Pancreas (tissue), 10 donors: Measurements from ENCODE around the gene RXYLT1. TPM values are rescaled to one million over a fixed set of nuclear protein-coding genes. Genes with fewer than 3 reads are reported as not detected.

Experiments
- ATAC-seq, 4 donors: fragments of 200-7000 bp; cut with Tn5 transposase; one replicate each; pipeline versions ENCODE4 v1.8.0 to v1.9.1; 2020; ENCODE audit warnings: mild to moderate bottlenecking in 4 of 4, moderate library complexity in 4 of 4
- DNase-seq, 6 donors: peaks; one replicate each; pipeline ENCODE4 v3.0.0-alpha.2; 2020
- FAIRE-seq: peaks from 2 replicates; lab custom pipeline; 2012; peaks lifted over from hg19 to GRCh38; lab: Jason Lieb, UNC
- H3K27ac ChIP-seq, 4 donors: fragments of 200-600 bp; sonication (generic); 1 replicate in 3 of 4; 2 replicates in 1 of 4; pipeline versions ENCODE4 v1.5.0 to v1.8.0; 2020
- H3K27me3 ChIP-seq, 4 donors: fragments of 200-600 bp; one replicate each; pipeline ENCODE4 v1.8.0; 2021
- H3K36me3 ChIP-seq, 3 donors: fragments of 200-600 bp; sonication (generic) in 1 of 3; one replicate each; pipeline versions ENCODE4 v1.5.0 to v1.8.0; 2020 to 2021
- H3K4me1 ChIP-seq, 3 donors: fragments of 200-600 bp; one replicate each; pipeline ENCODE4 v1.8.0; 2021
- H3K4me3 ChIP-seq, 4 donors: fragments of 200-600 bp; sonication (generic) in 2 of 4; one replicate each; pipeline versions ENCODE4 v1.5.0 to v1.8.0; 2020 to 2021
- H3K9me3 ChIP-seq, 4 donors: fragments of 200-600 bp; one replicate each; pipeline ENCODE4 v1.8.0; 2021
- CTCF ChIP-seq, 4 donors: fragments of 200-600 bp; sonication (generic) in 3 of 4; IDR thresholded peaks; one replicate each; pipeline versions ENCODE4 v1.5.0 to v1.8.0; 2021; ENCODE audit warnings: antibody characterized with exemption in 4 of 4
- WGBS, 2 donors: extraction: QIAGEN DNeasy Blood & Tissue Kit; methylation state at CpG; one replicate each; pipeline ENCODE4 v1.1.7; 2013; 5-methylcytosine and 5-hydroxymethylcytosine counted together
- intact Hi-C, 3 donors: fragments of 100-400 bp; cut with DNase I; formaldehyde crosslinking; loops; one replicate each; pipeline versions ENCODE4 v1.11.1 to v1.14.2; 2022
- polyA plus RNA-seq, 2 donors: library from polyadenylated mRNA; stranded (reverse); fragments of 200-250 nt; gene quantifications; one replicate each; pipeline ENCODE4 v1.2.3, GENCODE V29; 2013
- total RNA-seq, 6 donors: library from RNA; stranded (reverse); fragmentation: NEBNext Ultra II Directional in 4 of 6; extraction: Animal tissue kit (Norgen Biotek cat#: 25700) in 4 of 6; gene quantifications; one replicate each; pipeline versions ENCODE4 v1.2.1 to v1.2.4, GENCODE V29; 2021 to 2023
- donor health status: healthy with polysubstance abuse.
- donor health status: DM: no; HTN: no; CAD: no; lungs with moderate emphysema.
- donor health status: DM: no; HTN: no; CAD: no.
- donor health status: control.
- donor health status: control.
- donor health status: Bipolar disorder and iron deficiency.
- donor health status: DM: yes; HTN: yes; CAD: no.
- donor health status: DM: no; HTN: no; CAD: no.
- donor health status: DM: no; HTN: no; CAD: no.
- donor health status: DM: yes; HTN: yes; CAD: no.

The RXYLT1 gene
- total and polyA plus RNA-seq, 8 donors: 8.1 to 13.3 (median 11.9) TPM

GRCh38 chr12:63849106-63849620 lies 69.5 kb downstream of the RXYLT1 start:
- DNase-seq (no peak), ATAC-seq (no peak), FAIRE-seq (no peak)
- Histone ChIP-seq H3K4me3 (no peak overlapping the region), H3K4me1 (peaks cover 4 to 15% (median 13%) of the 10 kb centered on the region in 3 donors), H3K27me3 (no peaks in the 10 kb centered on the region), H3K36me3 (no peaks in the 10 kb centered on the region), H3K9me3 (no peaks in the 10 kb centered on the region), H3K27ac (no peak overlapping the region)
- intact Hi-C loops: loop anchor here in 1 of 3 donors (5.0 kb wide), 1 partner anchor 188 kb away; no protein-coding TSS in a partner anchor
- no peak for TF ChIP-seq CTCF (IDR thresholded peaks at IDR 0.05)
- WGBS, 2 donors: 92 to 93% methylated on average over 1 of the region's 1 CpG

DNA sequence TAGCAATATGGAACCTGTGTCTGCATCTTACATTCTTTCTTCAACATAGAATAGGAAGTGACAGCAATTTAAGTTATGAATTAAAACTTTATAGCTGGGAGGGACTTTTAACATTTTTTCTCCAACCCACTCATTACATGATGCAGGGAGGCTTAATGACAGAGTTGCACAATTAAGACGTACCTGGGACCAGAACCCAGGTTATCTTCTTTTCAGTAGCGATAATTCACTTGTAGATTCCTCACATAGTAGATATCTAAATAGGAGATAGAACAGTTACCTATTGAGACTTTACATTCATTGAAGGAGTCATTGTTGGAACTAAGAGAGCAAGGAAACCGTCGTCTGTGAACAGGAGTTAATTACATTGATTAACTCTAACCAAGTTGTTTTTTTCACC lies 69.9 kb downstream of the RXYLT1 start:
- no peaks in the 10 kb centered on the region for H3K9me3 ChIP-seq
- H3K4me1 ChIP-seq: peaks cover 4 to 15% (median 13%) of the 10 kb centered on the region in 3 donors
- H3K36me3 ChIP-seq: no peaks in the 10 kb centered on the region
- no peak overlapping the region for H3K4me3 ChIP-seq
- intact Hi-C loops: loop anchor here in 1 of 3 donors (5.0 kb wide), 1 partner anchor 188 kb away; no protein-coding TSS in a partner anchor
- FAIRE-seq (no peak), ATAC-seq (no peak), DNase-seq (no peak)
- 42 to 64% methylated on average over 4 of the region's 4 CpGs for WGBS, 2 donors
- no peaks in the 10 kb centered on the region for H3K27me3 ChIP-seq
- no peak overlapping the region for H3K27ac ChIP-seq
- no peak for TF ChIP-seq CTCF (IDR thresholded peaks at IDR 0.05)

- DNase-seq: no peak
- ATAC-seq: no peak
- no peak for TF ChIP-seq CTCF (IDR thresholded peaks at IDR 0.05)
- Histone ChIP-seq H3K27me3 (no peaks in the 10 kb centered on the region), H3K4me1 (peaks cover 4 to 11% (median 6%) of the 10 kb centered on the region in 3 donors), H3K36me3 (no peaks in the 10 kb centered on the region), H3K4me3 (no peak overlapping the region), H3K9me3 (no peaks in the 10 kb centered on the region), H3K27ac (no peak overlapping the region)
- intact Hi-C loops: no loop called here
- FAIRE-seq: no peak
Measured at GRCh38 chr12:63853978-63854377, 74.3 kb downstream of the RXYLT1 start.

DNA sequence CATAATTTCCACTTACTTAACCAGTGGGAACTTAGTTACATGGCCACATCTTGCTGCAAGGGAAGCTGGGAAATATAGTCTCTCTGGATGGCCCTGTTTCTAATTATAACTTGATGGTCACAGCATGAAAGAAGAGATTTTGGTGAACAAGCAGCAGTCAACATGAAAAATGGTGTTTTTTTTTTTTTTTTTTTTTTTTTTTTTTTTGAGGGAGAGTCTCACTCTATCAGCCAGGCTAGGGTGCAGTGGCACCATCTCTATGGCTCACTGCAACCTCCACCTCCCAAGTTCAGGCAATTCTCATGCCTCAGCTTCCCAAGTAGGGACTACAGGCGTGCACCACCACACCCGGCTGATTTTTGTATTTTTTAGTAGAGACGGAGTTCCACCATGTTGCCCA lies 75.6 kb downstream of the RXYLT1 start:
- FAIRE-seq (no peak), DNase-seq (no peak), ATAC-seq (no peak)
- Histone ChIP-seq H3K4me3 (no peak overlapping the region), H3K4me1 (peaks cover 0 to 4% (median 2%) of the 10 kb centered on the region in 3 donors), H3K27me3 (no peaks in the 10 kb centered on the region), H3K27ac (no peak overlapping the region), H3K36me3 (no peaks in the 10 kb centered on the region), H3K9me3 (no peaks in the 10 kb centered on the region)
- no peak for TF ChIP-seq CTCF (IDR thresholded peaks at IDR 0.05)
- whole genome bisulfite sequencing, 2 donors: 96% methylated on average over 3 of the region's 3 CpGs
- intact Hi-C loops: no loop called here
